ENCODE data around the gene LITAF. TPM values are rescaled to one million over a fixed set of nuclear protein-coding genes. Genes with fewer than 3 reads are reported as not detected.

The LITAF gene
- total RNA-seq, 1 experiment from 2014 or later, result 84.2 TPM

DNA sequence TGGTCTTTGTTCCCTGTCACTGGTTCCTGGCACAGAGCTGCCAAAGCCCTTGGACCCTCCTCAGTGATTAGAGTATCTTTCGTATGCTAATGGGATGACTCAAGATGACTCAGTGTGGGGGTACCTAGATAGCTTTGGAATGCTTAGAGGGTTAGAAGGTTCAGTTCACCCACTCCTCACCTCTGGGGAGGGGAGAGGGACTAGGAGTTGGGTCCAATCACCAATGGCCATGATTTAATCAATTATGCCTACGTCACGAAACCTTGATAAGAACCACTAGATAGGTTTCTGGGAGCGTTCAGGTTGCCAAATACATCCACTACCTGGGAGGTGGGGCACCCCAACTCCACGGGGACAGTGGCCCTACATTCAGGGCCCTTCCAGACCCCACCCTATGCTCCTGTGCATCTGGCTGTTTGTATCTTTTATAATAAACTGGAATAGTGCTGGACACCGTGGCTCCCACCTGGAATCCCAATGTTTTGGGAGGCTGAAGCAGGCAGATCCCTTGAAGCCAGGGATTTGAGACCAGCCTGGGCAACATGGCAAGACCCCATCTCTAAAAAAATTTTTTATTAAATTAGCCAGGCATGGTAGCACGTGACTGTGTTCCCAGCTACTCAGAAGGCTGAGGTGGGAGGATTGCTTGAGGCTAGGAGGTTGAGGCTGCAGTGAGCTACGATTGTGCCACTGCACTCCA lies 29.2 kb upstream of the LITAF start:
- ATAC-seq, result no peak
- POLR2A ChIA-PET, result no interaction called here
- peaks cover 23 to 42% of the 10 kb centered on the region in 2 experiments for H3K4me1 ChIP-seq (ENCODE audit: control insufficient read depth in 1 of 2, insufficient read depth in 2 of 2, low read length in 2 of 2)
- no peaks in the 10 kb centered on the region for H3K36me3 ChIP-seq (ENCODE audit: control insufficient read depth in 1 of 2, insufficient read depth in 2 of 2, low read length in 2 of 2)
- no peaks in the 10 kb centered on the region for H3K27me3 ChIP-seq (ENCODE audit: insufficient read depth, low read length)
- H2AFZ ChIP-seq (ENCODE audit: low read depth, low read length, poor library complexity, severe bottlenecking), result no peak overlapping the region
- H3K9me3 ChIP-seq (ENCODE audit: control insufficient read depth in 1 of 2, insufficient read depth in 1 of 2, low read depth in 1 of 2, low read length in 2 of 2), result no peaks in the 10 kb centered on the region; a peak in 1 of 4 replicates
- no peaks in the 10 kb centered on the region for H3K79me2 ChIP-seq (ENCODE audit: insufficient read depth, low read length)
- no peak overlapping the region for H3K4me3 ChIP-seq (replicated peaks in 1 of 2; ENCODE audit: low read depth in 1 of 2, low read length in 2 of 2)
- H3K27ac ChIP-seq (ENCODE audit: low read depth, low read length), result no peak overlapping the region
- H3K9ac ChIP-seq (ENCODE audit: low read length), result no peak overlapping the region
- CTCF ChIA-PET, result no interaction called here
- RAD21 ChIA-PET (ENCODE audit: low non-redundant PET in 1 of 2, low total read pairs in 2 of 2, uncharacterized antibody in 2 of 2, unreplicated experiment in 2 of 2), result no interaction called here
- no peaks in the 10 kb centered on the region for H4K20me1 ChIP-seq (ENCODE audit: insufficient read depth)
- no peaks in the 10 kb centered on the region for H3K9me2 ChIP-seq (ENCODE audit: insufficient read depth)
- intact Hi-C loops (cut with micrococcal nuclease), result no loop called here
- H3K4me2 ChIP-seq (ENCODE audit: low read length), result peak overlapping the region; percentile 37
- BruUV-seq (replicated peaks), result no TSS peak
- DNase-seq (ENCODE audit: low read depth, low spot score), result no peak
- TF ChIP-seq FOSL1 (IDR thresholded peaks at IDR 0.05; ENCODE audit: low read depth) (peak; percentile 77), EGR1 (IDR thresholded peaks at IDR 0.05; ENCODE audit: low read depth) (no peak), RAD21 (IDR thresholded peaks at IDR 0.05; ENCODE audit: low read depth) (no peak), SP1 (IDR thresholded peaks at IDR 0.05; ENCODE audit: low read depth) (peak; percentile 15; the same call in 1 of the 2 replicates), CEBPB (IDR thresholded peaks at IDR 0.05; ENCODE audit: low read depth) (no peak), SRF (IDR thresholded peaks at IDR 0.05; ENCODE audit: low read depth) (no peak), ZNF274 (IDR thresholded peaks at IDR 0.05; ENCODE audit: low read depth, low read length) (no peak), YY1 (IDR thresholded peaks at IDR 0.05; ENCODE audit: extremely low read depth, insufficient replicate concordance, low read depth, low read length) (no peak), ZFX (IDR thresholded peaks at IDR 0.05) (no peak), TCF7L2 (IDR thresholded peaks at IDR 0.05; ENCODE audit: borderline replicate concordance, extremely low read depth, insufficient read depth, insufficient read length) (no peak), EZH2 (IDR thresholded peaks at IDR 0.05) (no peak), POLR2AphosphoS5 (IDR thresholded peaks at IDR 0.05; ENCODE audit: low read depth, low read length) (no peak), SIN3A (IDR thresholded peaks at IDR 0.05; ENCODE audit: low read depth) (no peak), EZH2phosphoT487 (IDR thresholded peaks at IDR 0.05; ENCODE audit: borderline replicate concordance) (no peak), CBX3 (IDR thresholded peaks at IDR 0.05; ENCODE audit: low read depth) (no peak), ELF1 (IDR thresholded peaks at IDR 0.05; ENCODE audit: borderline replicate concordance, low read depth) (no peak)
- TF ChIP-seq, protein P1, sequence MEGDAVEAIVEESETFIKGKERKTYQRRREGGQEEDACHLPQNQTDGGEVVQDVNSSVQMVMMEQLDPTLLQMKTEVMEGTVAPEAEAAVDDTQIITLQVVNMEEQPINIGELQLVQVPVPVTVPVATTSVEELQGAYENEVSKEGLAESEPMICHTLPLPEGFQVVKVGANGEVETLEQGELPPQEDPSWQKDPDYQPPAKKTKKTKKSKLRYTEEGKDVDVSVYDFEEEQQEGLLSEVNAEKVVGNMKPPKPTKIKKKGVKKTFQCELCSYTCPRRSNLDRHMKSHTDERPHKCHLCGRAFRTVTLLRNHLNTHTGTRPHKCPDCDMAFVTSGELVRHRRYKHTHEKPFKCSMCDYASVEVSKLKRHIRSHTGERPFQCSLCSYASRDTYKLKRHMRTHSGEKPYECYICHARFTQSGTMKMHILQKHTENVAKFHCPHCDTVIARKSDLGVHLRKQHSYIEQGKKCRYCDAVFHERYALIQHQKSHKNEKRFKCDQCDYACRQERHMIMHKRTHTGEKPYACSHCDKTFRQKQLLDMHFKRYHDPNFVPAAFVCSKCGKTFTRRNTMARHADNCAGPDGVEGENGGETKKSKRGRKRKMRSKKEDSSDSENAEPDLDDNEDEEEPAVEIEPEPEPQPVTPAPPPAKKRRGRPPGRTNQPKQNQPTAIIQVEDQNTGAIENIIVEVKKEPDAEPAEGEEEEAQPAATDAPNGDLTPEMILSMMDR (IDR thresholded peaks at IDR 0.05 in 2 of 3, conservative IDR thresholded peaks at IDR 0.05 in 1 of 3; ENCODE audit: borderline replicate concordance in 1 of 3, insufficient read depth in 1 of 3, low read depth in 2 of 3, low read length in 2 of 3), result no peak
- TF ChIP-seq, protein P2, sequence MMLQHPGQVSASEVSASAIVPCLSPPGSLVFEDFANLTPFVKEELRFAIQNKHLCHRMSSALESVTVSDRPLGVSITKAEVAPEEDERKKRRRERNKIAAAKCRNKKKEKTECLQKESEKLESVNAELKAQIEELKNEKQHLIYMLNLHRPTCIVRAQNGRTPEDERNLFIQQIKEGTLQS (IDR thresholded peaks at IDR 0.05), result no peak
- TF ChIP-seq, protein P3, sequence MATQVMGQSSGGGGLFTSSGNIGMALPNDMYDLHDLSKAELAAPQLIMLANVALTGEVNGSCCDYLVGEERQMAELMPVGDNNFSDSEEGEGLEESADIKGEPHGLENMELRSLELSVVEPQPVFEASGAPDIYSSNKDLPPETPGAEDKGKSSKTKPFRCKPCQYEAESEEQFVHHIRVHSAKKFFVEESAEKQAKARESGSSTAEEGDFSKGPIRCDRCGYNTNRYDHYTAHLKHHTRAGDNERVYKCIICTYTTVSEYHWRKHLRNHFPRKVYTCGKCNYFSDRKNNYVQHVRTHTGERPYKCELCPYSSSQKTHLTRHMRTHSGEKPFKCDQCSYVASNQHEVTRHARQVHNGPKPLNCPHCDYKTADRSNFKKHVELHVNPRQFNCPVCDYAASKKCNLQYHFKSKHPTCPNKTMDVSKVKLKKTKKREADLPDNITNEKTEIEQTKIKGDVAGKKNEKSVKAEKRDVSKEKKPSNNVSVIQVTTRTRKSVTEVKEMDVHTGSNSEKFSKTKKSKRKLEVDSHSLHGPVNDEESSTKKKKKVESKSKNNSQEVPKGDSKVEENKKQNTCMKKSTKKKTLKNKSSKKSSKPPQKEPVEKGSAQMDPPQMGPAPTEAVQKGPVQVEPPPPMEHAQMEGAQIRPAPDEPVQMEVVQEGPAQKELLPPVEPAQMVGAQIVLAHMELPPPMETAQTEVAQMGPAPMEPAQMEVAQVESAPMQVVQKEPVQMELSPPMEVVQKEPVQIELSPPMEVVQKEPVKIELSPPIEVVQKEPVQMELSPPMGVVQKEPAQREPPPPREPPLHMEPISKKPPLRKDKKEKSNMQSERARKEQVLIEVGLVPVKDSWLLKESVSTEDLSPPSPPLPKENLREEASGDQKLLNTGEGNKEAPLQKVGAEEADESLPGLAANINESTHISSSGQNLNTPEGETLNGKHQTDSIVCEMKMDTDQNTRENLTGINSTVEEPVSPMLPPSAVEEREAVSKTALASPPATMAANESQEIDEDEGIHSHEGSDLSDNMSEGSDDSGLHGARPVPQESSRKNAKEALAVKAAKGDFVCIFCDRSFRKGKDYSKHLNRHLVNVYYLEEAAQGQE (IDR thresholded peaks at IDR 0.05; ENCODE audit: low read depth), result no peak
- TF ChIP-seq, protein P4, sequence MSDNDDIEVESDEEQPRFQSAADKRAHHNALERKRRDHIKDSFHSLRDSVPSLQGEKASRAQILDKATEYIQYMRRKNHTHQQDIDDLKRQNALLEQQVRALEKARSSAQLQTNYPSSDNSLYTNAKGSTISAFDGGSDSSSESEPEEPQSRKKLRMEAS (IDR thresholded peaks at IDR 0.05), result no peak

Measured in HCT116 (cell line).